Measurements from ENCODE around the gene HEATR5A. TPM values are rescaled to one million over a fixed set of nuclear protein-coding genes. Genes with fewer than 3 reads are reported as not detected.

The HEATR5A gene
- total RNA-seq, 4 donors from 2014 or later: 22.9 to 32.0 (median 25.8) TPM

- TF ChIP-seq POLR2A (IDR thresholded peaks at IDR 0.05) (no peak), CTCF (IDR thresholded peaks at IDR 0.05) (no peak), EP300 (IDR thresholded peaks at IDR 0.05) (no peak)
- no peaks in the 10 kb centered on the region for H3K27me3 ChIP-seq
- peaks cover 0 to 30% (median 3%) of the 10 kb centered on the region in 4 donors for H3K4me1 ChIP-seq
- no peaks in the 10 kb centered on the region for H3K9me3 ChIP-seq
- DNase-seq (ENCODE audit: low spot score in 2 of 2): no peak
- no peak overlapping the region for H3K27ac ChIP-seq
- H3K36me3 ChIP-seq: peaks cover 0 to 10% (median 0%) of the 10 kb centered on the region in 3 donors
- 83% methylated on average over 4 of the region's 4 CpGs for WGBS, 2 donors
- H3K4me3 ChIP-seq: no peak overlapping the region
These were observed 14.6 kb downstream of the HEATR5A start for GRCh38 chr14:31405599-31406232.

GRCh38 chr14:31405106-31405505, 15.2 kb downstream of the HEATR5A start:
- peaks cover 0 to 24% (median 0%) of the 10 kb centered on the region in 4 donors for H3K4me1 ChIP-seq
- no peak for DNase-seq (ENCODE audit: low spot score in 2 of 2)
- 93 to 95% methylated on average over 8 of the region's 8 CpGs for WGBS, 2 donors
- no peak overlapping the region for H3K4me3 ChIP-seq
- no peak for TF ChIP-seq EP300 (IDR thresholded peaks at IDR 0.05)
- TF ChIP-seq POLR2A (IDR thresholded peaks at IDR 0.05): no peak
- TF ChIP-seq CTCF (IDR thresholded peaks at IDR 0.05): no peak
- no peaks in the 10 kb centered on the region for H3K9me3 ChIP-seq
- H3K27ac ChIP-seq: no peak overlapping the region
- H3K27me3 ChIP-seq: no peaks in the 10 kb centered on the region
- peaks cover 0 to 16% (median 0%) of the 10 kb centered on the region in 3 donors for H3K36me3 ChIP-seq

GRCh38 chr14:31403707-31404106, 16.6 kb downstream of the HEATR5A start:
- no peaks in the 10 kb centered on the region for H3K9me3 ChIP-seq
- 99% methylated on average over 3 of the region's 3 CpGs for WGBS, 2 donors
- no peak for DNase-seq (ENCODE audit: low spot score in 2 of 2)

GRCh38 chr14:31402764-31403439, 17.4 kb downstream of the HEATR5A start:
- Histone ChIP-seq H3K27me3 (no peaks in the 10 kb centered on the region), H3K4me3 (no peak overlapping the region), H3K36me3 (peaks cover 0 to 38% (median 0%) of the 10 kb centered on the region in 3 donors), H3K27ac (no peak overlapping the region), H3K9me3 (no peaks in the 10 kb centered on the region), H3K4me1 (peaks cover 0 to 23% (median 0%) of the 10 kb centered on the region in 4 donors)
- 61 to 71% methylated on average over 2 of the region's 2 CpGs for WGBS, 2 donors
- DNase-seq (ENCODE audit: low spot score in 2 of 2): no peak
- TF ChIP-seq POLR2A (IDR thresholded peaks at IDR 0.05) (no peak), EP300 (IDR thresholded peaks at IDR 0.05) (no peak), CTCF (IDR thresholded peaks at IDR 0.05) (no peak)

More at GRCh38 chr14:31403707-31404106, 16.6 kb downstream of the HEATR5A start:
- TF ChIP-seq CTCF (IDR thresholded peaks at IDR 0.05): no peak
- no peak for TF ChIP-seq POLR2A (IDR thresholded peaks at IDR 0.05)
- Histone ChIP-seq H3K27me3 (no peaks in the 10 kb centered on the region), H3K36me3 (peaks cover 0 to 30% (median 0%) of the 10 kb centered on the region in 3 donors), H3K4me1 (peaks cover 0 to 23% (median 0%) of the 10 kb centered on the region in 4 donors), H3K4me3 (no peak overlapping the region), H3K27ac (no peak overlapping the region)

GRCh38 chr14:31401369-31401932, 18.9 kb downstream of the HEATR5A start:
- H3K9me3 ChIP-seq: no peaks in the 10 kb centered on the region
- no peak for DNase-seq (ENCODE audit: low spot score in 2 of 2)
- no peaks in the 10 kb centered on the region for H3K27me3 ChIP-seq
- no peak for TF ChIP-seq CTCF (IDR thresholded peaks at IDR 0.05)
- no peak for TF ChIP-seq POLR2A (IDR thresholded peaks at IDR 0.05)
- no peak for TF ChIP-seq EP300 (IDR thresholded peaks at IDR 0.05)
- H3K4me1 ChIP-seq: peaks cover 0 to 23% (median 0%) of the 10 kb centered on the region in 4 donors
- H3K4me3 ChIP-seq: no peak overlapping the region
- 86 to 93% methylated on average over 3 of the region's 3 CpGs for WGBS, 2 donors
- H3K27ac ChIP-seq: no peak overlapping the region
- H3K36me3 ChIP-seq: peaks cover 0 to 52% (median 3%) of the 10 kb centered on the region in 3 donors

Data from tibial nerve (tissue), 4 donors.